ENCODE results near the gene TMEM38A.
"Not testable (repeated sequence)": the region's sequence is repeated elsewhere in the genome, so short reads cannot be mapped to it uniquely, and the experiment has no call there.

The TMEM38A gene

DNA sequence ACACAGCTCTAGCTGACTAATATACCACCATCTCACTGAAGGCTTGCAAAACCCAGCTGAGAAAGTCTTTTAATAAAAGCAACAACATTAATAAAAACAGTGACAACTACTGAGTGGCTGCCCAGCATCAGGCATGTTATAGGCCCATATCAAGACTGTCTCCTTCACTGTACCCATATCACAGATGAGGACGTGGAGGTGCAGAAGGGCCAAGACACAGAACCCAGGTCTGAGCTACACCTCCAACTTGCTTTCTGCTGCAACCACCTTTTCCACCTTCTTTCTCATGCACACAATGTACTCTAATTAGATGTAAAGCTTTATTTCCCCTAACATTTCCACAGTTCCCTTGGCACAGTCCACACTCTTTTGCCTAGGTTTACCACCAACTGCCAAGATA, 22.3 kb upstream of the TMEM38A start:
- no peak for DNase-seq

DNA sequence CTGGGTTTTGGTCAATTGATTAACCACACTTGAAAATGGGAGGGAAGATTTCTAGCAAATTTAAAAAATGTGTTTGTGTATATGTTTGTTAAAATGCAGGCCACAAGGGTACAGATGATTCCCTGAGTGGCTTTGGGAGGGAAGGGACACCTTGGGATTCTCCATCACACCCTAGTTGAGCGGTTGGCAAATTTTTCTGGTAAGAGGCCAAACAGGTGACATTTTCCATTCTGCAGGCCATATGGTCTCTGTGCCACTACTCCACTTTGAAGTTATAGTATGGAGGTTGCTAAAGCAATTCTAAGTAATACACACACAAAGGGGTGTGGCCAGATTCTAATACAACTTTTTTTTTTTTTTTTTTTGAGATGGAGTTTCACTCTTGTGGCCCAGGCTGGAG, 20.0 kb upstream of the TMEM38A start:
- no peak for DNase-seq

DNA sequence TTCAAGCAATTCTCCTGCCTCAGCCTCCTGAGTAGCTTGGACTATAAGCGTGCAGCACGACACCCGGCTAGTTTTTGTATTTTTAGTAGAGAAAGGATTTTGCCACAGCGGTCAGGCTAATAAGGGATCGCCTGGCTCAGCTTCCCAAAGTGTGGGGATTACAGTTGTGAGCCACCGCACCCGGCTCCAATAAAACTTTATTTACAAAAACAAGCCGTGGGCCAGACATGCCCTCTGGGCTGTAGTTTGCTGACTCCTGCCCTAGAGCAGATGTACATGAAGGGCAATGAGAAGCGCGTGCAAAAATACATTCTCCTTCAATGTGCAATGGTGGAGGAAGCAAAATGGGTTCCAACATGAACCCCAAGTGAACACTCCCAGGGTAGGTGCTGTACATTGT, 19.2 kb upstream of the TMEM38A start:
- DNase-seq, result no peak

DNA sequence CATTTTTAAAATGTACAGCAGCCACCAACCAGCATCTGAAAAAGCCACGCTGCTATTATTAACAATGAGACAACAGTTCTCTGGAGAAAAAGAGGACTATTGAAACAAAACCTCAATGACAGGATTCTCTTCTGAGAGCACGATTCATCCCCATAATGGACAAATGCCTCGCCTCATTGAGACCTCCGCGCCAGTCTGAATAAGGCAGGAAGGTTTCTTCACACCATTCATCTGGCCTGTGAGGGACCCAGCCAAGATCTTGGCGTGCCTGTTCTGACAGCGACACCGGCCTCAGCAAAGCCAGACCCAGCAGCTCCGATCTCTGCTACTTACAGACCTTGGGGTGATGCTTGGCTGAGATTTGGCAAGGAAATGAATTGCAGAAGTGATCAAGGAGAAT, 15.8 kb upstream of the TMEM38A start:
- DNase-seq, result no peak

DNA sequence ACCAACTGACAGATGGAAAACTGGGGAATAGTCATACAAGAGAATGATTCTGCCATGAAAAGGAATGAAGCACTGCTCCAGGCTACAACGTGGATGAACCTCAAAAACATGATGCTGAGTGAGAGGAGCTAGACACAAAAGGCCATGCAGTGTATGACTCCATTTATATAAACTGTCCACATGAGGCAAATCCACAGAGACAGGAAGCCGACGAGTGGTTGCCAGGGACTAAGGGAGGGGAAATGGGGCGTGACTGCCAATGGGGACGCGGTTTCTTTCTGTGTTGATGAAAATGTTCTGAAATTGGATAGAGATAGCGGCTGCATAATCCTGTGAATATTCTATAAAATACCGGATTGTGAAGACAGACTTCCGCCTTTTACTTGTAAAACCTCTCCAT, 11.2 kb upstream of the TMEM38A start:
- DNase-seq, result no peak

DNA sequence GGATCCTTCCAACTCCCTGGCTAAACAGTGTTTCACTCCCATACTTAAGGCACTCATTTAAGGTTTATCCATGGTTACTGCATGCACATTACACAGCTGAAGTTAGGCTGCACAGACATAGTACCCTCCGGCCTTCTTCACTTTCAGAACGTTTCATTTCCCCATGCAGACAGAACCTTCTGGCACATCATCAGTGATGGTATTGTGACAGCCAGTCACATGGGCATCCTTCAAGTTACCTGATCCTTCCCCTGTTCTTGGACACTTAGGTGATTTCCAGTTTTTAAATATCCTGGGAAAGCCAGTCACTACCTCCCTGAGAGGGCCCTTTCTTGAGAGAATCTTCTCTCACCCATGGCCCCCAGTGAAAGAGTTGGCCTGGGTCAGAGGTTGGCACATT, 10.1 kb upstream of the TMEM38A start:
- DNase-seq, result no peak

DNA sequence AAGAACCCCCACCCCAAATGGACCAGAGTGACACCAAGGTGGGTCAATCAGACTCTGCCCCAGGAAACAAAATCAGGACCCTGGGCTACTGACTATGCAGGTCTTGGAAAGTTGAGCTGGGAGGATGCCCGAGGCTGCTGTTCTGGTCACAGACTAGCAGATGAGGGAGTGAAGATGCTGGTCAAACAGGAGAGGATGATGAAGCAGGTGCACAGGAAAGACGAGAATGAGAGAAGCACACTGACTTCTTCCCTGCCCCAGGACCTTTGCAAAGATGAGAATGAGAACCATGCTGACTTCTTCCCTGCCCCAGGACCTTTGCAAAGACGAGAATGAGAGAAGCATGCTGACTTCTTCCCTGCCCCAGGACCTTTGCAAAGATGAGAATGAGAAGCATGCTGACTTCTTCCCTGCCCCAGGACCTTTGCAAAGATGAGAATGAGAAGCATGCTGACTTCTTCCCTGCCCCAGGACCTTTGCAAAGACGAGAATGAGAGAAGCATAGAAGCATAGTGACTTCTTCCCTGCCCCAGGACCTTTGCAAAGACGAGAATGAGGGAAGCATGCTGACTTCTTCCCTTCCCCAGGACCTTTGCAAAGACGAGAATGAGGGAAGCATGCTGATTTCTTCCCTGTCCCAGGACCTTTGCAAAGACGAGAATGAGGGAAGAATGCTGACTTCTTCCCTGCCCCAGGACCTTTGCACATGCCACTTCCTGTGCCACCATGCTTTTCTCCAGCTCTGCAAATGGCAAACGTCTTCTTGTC, 9.3 kb upstream of the TMEM38A start:
- DNase-seq, result not testable (repeated sequence)

DNA sequence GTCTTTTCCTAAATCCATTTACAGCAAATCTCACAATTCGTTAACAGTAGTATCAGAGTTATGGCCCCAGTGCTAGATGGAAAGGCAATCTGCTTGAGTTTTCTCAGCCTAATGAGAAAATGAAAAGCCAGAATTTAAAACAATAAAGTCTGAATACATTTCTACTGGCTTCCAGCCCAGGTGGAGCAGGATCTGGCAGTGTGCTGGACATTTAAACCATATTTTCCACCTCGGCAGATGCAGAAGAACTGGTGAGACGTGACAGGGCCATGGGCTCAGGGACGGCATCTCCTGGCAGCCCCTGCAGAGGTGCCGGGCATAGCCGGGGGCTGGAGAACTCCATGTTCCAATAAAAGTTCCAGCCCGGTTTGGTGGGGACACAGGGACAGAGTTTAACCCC, 8.1 kb upstream of the TMEM38A start:
- DNase-seq, result no peak

DNA sequence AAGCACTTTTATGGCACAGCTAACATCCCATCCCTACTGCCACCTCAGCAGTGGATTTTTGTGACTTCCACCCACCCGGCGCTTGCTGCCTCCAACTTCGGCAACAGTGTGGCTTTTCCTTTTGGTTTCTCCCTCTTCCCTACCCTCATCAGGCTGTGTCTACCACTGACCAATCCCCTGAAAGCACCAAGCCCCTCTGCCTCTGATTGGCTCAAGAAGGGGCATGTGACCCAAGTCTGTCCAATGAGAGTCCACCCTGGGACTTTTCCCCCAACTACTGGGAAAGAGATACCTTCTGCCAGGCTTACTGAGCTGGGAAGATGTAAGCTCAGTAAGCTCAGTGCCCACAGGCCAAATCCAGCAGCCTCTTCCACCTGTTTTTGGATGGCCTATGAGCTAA, 6.8 kb upstream of the TMEM38A start:
- DNase-seq, result no peak

DNA sequence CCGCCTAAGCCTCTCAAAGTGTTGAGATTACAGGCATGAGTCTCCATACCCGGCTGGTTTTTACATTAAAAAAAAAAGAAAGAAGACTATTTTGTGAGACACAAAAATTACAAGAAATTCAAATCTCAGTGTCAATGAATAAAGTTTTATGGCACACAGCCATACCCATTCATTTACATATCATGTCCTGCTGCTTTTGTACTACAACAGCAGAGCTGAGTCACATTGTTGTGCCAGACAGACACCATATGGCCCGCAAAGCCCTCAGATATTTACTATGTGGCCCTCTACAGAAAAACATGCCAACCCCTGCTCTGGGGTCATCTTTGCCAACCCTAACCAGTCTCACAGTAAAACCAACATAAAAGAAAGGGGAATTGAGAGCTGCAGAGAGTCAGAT, 6.3 kb upstream of the TMEM38A start:
- no peak for DNase-seq

DNA sequence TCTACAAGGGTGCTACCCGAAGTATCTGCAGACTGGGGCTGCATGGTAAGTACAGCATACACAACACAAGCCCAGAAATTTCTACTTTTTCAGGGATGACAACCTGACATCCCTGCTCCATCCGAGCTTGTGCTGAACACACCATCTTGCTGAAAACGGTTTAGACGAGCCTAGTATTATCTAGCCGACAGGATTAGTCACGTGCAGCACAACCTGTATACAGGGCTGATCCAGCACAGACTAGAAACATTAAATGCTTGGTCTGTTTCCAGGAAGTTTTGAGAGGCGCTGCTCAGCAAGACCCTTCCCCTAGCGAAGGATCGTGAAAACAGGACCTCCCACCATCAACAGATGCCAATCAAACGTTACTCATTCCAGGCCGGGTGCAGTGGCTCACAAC, 5.2 kb upstream of the TMEM38A start:
- DNase-seq, result no peak

DNA sequence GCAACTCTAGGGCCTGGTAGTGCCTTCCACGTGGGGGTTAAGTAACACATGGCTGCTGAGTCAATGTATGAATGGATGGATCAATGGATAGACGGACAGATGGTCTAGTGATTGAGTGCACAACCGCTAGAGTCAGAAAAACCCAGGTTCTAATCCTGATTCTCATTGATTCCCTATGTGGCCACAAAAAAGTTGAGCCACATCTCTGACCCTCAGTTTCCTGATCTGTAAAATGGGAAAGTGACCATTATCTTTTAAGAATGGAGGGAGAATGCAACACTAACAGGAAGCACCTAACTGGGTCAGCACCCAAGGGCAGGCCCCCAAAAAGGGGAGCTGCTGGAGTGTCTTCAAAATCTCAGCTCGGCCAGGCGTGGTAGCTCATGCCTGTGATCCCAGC, 3.6 kb upstream of the TMEM38A start:
- DNase-seq, result no peak

DNA sequence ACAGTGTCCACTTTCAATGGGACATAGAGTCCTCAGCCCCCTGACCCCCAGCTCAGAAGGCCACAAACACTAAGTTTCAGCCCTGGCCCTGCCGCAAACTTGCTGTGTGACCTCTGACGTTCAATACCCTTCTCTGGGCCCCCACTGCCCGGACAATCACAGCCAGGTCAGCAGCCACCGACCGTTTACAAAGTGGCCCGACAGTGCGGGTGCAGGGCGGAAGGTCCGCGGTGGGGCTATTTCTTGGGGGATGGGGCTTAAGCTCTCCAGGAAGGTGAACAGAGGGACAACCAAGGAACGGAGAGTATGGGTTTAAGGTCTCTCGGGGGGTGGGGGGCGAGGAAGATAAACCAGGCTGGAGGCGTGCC, 1.5 kb upstream of the TMEM38A start:
- DNase-seq, result no peak

DNA sequence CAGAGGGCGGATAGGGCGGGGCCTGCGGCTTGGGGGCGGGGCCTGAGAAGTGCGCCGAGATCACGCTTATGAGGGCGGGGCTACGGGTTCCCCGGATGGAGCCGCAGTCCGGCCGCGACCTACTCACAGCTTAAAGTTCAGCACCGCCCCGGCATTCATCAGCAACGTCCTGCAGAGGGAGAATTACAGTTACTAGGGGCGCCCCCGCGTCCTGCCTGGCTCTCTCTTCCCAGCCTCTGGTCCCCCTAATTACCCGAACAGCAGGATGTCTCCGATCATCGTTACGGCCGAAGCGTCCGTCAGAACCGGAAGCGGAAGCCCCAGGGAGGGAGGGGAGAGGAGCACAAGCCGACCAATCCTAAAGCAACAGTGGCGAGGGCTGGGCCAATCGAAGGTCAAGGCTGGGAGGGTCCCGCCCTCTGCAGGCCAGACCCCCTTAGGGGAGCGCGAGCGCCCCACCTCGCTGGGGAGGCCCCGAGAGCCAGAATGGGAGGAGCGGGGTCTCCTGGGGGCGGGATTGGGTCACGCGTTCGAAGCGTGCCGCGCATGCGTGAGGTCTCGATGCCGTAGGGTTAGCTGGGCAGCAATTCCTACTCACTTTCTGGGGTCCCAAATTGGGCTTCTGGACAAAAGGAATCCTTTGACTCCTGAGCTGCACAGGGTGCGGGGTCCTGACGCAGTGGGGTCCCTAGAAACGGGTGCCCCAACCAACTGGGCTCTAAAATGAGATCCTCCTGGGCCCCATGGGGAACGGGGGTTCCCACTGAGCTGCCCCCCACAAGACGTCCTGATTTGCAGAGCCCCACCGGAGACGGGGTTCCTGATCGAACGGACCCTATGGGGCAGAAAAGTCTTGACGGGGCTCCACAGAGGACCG, 869 bp upstream of the TMEM38A start, which contains the start of gene SMIM7:
Gene SMIM7, minus strand, starts transcription at position 313 of the 877 bp plus-strand sequence. Its CDS starts 34 bp downstream, at position 279.
- DNase-seq, result peak; percentile 100

DNA sequence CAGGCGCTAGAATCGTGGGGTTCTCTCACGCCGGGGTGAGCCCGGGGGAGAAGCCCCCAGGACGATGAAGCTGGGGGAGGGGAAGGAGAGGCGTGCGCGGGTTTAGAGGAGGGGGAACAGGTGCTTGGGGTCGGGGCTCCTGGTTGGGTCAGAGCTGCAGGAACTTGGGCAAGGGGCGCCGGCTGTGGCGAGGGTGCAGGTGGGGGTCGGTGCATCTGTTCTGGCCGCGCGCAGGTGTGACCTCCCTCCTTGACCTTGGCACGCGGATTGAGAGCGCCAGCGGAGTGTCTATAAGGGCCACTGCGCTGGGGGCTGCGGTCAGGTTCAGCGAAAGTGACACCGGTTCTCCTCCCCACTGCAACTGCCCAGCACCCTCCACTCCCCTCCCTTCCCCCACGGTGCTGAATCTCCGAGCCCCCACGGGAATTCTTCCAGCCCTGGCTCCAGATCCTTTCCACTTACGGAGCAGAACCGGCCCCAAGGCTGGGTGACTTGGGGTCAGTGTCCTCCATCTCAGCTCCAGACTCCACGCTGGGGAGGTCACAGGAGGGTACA, 618 bp downstream of the TMEM38A start:
- DNase-seq, result peak; percentile 45

DNA sequence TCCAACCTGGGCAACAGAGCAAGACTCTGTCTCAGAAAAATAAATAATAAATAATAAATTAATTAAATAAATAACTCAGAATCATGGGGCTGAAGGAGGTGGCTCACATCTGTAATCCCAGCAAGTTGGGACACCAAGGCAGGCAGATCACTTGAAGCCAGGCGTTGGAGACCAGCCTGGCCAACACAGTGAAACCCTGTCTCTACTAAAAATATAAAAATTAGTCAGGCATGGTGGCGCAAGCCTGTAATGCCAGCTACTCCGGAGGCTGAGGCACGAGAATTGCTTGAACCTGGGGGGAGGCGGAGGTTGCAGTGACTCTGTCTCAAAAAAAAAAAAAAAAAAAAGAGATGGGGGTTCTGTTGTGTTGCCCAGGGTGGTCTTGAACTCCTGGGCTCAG, 7.2 kb downstream of the TMEM38A start:
- DNase-seq, result no peak

DNA sequence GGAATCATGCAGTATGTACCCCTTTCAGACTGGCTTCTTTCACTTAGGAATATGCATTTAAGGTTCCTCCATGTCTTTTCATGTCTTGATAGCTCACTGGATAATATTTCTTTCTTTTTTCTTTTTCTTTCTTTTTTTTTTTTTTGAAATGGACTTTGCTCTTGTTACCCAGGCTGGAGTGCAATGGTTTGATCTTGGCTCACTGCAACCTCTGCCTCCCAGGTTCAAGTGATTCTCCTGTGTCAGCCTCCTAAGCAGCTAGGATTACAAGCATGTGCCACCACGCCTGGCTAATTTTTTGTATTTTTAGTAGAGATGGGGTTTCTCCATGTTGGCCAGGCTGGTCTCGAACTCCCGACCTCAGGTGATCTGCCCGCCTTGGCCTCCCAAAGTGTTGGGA, 7.8 kb downstream of the TMEM38A start:
- DNase-seq, result not testable (repeated sequence)

DNA sequence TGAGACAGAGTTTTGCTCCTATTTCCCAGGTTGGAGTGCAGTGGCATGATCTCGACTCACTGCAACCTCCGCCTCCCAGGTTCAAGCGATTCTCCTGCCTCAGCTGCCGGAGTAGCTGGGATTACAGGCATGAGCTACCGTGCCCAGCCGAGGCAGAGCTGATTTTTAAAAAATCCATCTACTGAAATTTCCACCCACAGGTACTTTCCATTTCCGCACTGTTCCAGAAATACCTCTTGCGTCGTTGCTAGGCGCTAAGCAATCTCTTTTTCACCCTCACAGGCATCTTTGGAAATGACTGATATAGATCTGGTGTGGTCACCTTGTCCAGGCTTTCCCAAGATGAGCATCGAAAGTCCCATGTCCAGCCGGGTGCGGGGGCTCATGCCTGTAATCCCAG, 9.4 kb downstream of the TMEM38A start:
- DNase-seq, result no peak

DNA sequence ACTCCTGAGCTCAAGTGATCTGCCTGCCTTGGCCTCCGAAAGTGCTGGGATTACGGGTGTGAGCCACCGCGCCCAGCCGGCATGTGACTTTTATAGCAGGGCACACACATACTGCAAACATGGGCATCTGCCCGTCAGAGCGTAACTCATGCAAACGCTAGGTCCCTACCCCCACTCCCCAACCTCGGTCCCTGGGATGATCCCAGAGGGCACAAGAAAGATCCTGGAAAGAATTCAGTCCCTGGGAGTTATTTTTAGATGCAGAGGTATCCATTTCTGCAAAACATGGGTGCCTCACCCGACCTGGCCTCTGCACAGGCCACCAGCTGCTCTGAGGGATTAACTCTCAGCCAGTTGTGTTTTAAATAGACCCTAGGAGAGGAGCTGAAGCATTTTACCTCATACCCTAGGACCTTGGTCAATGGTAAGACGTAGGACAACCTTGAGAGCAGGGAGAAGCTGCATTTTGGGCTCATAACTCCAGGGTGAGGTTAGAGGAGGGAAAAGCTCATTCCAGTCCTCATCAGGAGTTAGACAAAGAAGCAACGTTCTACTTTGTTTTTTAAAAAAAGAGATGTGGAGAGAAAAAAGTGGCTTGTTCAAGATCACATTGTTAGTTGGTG, 10.8 kb downstream of the TMEM38A start:
- no peak for DNase-seq

DNA sequence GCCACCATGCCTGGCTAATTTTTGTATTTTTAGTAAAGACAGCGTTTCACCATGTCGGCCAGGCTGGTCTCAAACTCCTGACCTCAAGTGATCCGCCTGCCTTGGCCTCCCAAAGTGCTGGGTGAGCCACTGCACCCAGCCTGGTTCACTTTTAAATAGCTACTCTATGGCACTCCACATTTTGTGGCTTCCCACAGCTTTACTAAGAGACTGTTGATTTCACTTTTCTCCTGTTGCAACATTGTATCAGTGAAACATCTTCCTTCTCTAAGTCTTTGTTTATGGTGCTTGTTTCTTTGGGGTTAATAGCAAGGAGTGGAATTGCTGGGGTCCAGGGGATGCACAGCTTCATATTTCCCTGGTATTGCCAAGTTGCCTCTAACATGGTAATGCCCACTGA, 12.3 kb downstream of the TMEM38A start:
- no peak for DNase-seq

DNA sequence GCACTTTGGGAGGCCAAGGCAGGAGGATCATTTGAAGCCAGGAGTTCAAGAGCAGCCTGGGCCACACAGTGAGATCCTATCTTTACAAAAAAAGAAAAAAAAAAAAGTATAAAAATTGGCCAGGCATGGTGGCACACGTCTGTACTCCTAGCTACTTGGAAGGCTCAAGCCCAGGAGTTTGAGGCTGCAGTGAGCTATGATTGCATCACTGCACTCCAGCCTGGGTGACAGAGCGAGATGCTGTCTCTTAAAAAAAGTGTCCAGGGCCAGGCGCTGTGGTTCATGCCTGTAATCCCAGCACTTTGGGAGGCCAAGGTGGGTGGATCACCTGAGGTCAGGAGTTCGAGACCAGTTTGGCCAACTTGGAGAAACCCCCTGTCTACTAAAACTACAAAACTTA, 12.9 kb downstream of the TMEM38A start:
- not testable (repeated sequence) for DNase-seq

DNA sequence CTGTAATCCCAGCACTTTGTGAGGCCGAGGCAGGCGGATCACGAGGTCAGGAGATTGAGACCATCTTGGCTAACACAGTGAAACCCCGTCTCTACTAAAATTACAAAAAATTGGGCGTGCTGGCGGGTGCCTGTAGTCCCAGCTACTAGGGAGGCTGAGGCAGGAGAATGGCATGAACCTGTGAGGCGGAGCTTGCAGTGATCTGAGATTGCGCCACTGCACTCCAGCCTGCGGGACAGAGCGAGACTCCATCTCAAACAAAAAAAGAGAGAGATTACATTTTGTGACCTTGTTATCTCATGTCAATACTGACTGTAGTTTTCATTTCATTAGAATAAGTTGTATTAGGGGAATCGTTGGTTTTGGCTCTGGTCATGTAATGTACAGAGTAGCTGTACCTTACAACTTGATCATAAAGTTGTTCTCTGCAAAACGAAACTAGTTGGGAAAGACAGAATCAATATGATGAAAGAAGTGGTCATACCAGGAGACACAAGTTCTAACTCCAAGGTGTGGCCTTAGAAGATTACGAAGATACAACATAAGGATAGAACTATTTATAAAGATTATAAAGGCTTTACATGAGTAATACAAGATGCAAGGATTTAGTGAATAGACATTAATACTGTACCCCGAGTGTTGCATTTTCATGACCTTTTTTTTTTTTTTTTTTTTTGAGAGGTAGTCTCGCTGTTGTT, 15.3 kb downstream of the TMEM38A start:
- peak; percentile 45 for DNase-seq

DNA sequence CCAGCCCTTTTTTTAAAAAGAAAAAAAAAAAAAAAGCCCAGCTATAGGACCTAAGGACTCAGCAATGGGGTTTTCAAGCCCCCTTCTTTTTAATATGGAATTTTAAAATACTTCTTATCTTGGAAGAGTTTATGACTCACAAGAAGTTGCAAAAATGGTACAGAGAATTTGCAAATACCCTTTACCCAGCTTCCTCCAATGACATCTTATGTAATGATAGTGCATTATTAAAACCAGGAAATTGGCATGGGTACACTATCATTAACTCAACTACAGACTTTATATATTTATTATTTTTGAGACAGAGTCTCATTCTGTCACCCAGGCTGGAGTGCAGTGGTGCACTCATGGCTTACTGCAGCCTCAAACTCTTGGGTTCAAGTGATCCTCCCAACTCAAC, 16.1 kb downstream of the TMEM38A start:
- DNase-seq, result no peak

Data from OCI-M1 (cell line).